DOHH2 (cell line): ENCODE data around the gene MAP4K3.

Experiments
- H3F3A ChIP-seq: fragments of 200-600 bp; sonication (generic), shearing (Covaris generic); 2 replicates; pipeline ENCODE4 v1.6.0; 2016; ENCODE audit warnings: antibody characterized with exemption, mild to moderate bottlenecking; ENCODE audit not compliant: control insufficient read depth, insufficient read depth
- H3K27ac ChIP-seq: fragments of 200-600 bp; sonication (generic); 2 replicates; pipeline ENCODE4 v1.5.1; 2014; ENCODE audit warnings: low read depth, mild to moderate bottlenecking, low read length, moderate library complexity
- H3K27me3 ChIP-seq: fragments of 200-600 bp; sonication (generic); 2 replicates; pipeline ENCODE4 v1.6.1; 2014; ENCODE audit warnings: mild to moderate bottlenecking, low read length, mixed read lengths; ENCODE audit not compliant: control insufficient read depth
- H3K36me3 ChIP-seq: fragments of 200-600 bp; sonication (generic); 2 replicates; pipeline ENCODE4 v1.6.1; 2014; ENCODE audit warnings: mild to moderate bottlenecking, low read length, moderate library complexity, mixed read lengths; ENCODE audit not compliant: control insufficient read depth
- H3K4me1 ChIP-seq: fragments of 200-600 bp; sonication (generic); 2 replicates; pipeline ENCODE4 v1.6.1; 2014; ENCODE audit warnings: mild to moderate bottlenecking, low read length, mixed read lengths; ENCODE audit not compliant: control insufficient read depth
- H3K4me2 ChIP-seq: fragments of 200-600 bp; sonication (generic); 2 replicates; pipeline ENCODE4 v1.6.0; 2014; ENCODE audit warnings: mild to moderate bottlenecking, low read length, moderate library complexity
- H3K4me3 ChIP-seq: fragments of 200-600 bp; sonication (generic); 2 replicates; pipeline ENCODE4 v1.5.1; 2014; ENCODE audit warnings: mild to moderate bottlenecking, low read length, mixed read lengths
- H3K79me2 ChIP-seq: fragments of 200-600 bp; sonication (generic); 2 replicates; pipeline ENCODE4 v1.6.1; 2014; ENCODE audit warnings: mild to moderate bottlenecking, low read length, mixed read lengths; ENCODE audit not compliant: control insufficient read depth
- H3K9me2 ChIP-seq: fragments of 200-600 bp; sonication (generic); replicated peaks from 2 replicates; pipeline ENCODE4 v1.6.1; 2014; ENCODE audit warnings: mild to moderate bottlenecking, low read length, mixed read lengths; ENCODE audit not compliant: control insufficient read depth
- H3K9me3 ChIP-seq: fragments of 200-600 bp; sonication (generic); 2 replicates; pipeline ENCODE4 v1.6.1; 2014; ENCODE audit warnings: antibody characterized with exemption, low read length, mixed read lengths; ENCODE audit not compliant: control insufficient read depth, insufficient read depth
- H4K20me1 ChIP-seq: fragments of 200-600 bp; sonication (generic); 2 replicates; pipeline ENCODE4 v1.6.0; 2014; ENCODE audit warnings: low read depth, mild to moderate bottlenecking, antibody characterized with exemption, low read length, moderate library complexity; ENCODE audit not compliant: control insufficient read depth, insufficient read depth
- EZH2phosphoT487 ChIP-seq: fragments of 200-600 bp; sonication (generic); IDR thresholded peaks from 2 replicates; pipeline ENCODE4 v1.6.1; 2017; ENCODE audit warnings: borderline replicate concordance, mild to moderate bottlenecking, antibody characterized with exemption, low read length, moderate library complexity, mixed read lengths
- TF ChIP-seq, protein P1 (sequence below): fragments of 200-600 bp; sonication (generic); IDR thresholded peaks from one replicate; pipeline ENCODE4 v1.5.1; 2014; ENCODE audit warnings: antibody characterized with exemption, mild to moderate bottlenecking, low read depth, low read length; ENCODE audit not compliant: poor library complexity, severe bottlenecking

The MAP4K3 gene

DNA sequence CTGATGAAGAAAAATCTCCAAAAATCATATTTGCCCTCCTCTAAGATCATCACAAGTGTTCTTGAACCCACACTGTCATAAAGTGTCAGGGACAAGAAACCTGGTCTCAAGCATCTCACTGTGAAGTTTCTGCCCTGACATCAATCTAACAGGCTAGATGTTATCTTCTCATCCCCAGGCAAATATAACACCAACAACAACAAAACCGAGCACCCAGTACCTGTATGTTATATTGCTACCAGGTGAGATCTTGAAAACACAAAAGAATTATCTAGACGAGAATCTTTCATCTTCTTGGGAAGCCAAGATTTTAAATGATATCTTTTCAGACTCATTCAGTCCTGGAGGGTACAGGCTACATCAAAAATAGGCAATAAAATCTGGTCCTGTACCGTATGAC, 8.8 kb upstream of the MAP4K3 start:
- Histone ChIP-seq H3F3A (no peaks in the 10 kb centered on the region), H3K36me3 (no peaks in the 10 kb centered on the region), H4K20me1 (no peaks in the 10 kb centered on the region), H3K4me2 (no peak overlapping the region), H3K27me3 (no peaks in the 10 kb centered on the region), H3K79me2 (no peaks in the 10 kb centered on the region), H3K9me3 (peaks cover 7% of the 10 kb centered on the region; the same call in 1 of the 2 replicates), H3K9me2 (no peaks in the 10 kb centered on the region), H3K4me3 (no peak overlapping the region), H3K4me1 (no peaks in the 10 kb centered on the region), H3K27ac (no peak overlapping the region)
- TF ChIP-seq EZH2phosphoT487, result no peak
- TF ChIP-seq, protein P1, sequence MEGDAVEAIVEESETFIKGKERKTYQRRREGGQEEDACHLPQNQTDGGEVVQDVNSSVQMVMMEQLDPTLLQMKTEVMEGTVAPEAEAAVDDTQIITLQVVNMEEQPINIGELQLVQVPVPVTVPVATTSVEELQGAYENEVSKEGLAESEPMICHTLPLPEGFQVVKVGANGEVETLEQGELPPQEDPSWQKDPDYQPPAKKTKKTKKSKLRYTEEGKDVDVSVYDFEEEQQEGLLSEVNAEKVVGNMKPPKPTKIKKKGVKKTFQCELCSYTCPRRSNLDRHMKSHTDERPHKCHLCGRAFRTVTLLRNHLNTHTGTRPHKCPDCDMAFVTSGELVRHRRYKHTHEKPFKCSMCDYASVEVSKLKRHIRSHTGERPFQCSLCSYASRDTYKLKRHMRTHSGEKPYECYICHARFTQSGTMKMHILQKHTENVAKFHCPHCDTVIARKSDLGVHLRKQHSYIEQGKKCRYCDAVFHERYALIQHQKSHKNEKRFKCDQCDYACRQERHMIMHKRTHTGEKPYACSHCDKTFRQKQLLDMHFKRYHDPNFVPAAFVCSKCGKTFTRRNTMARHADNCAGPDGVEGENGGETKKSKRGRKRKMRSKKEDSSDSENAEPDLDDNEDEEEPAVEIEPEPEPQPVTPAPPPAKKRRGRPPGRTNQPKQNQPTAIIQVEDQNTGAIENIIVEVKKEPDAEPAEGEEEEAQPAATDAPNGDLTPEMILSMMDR, result no peak

GRCh38 chr2:39443009-39443408, 5.9 kb upstream of the MAP4K3 start:
- no peaks in the 10 kb centered on the region for H3K36me3 ChIP-seq
- no peaks in the 10 kb centered on the region for H3K79me2 ChIP-seq
- H3K9me3 ChIP-seq, result peaks cover 7% of the 10 kb centered on the region; the same call in 1 of the 2 replicates
- peaks cover 14% of the 10 kb centered on the region for H3F3A ChIP-seq
- no peak overlapping the region for H3K4me2 ChIP-seq
- no peaks in the 10 kb centered on the region for H3K9me2 ChIP-seq
- H3K27me3 ChIP-seq, result peaks cover 1% of the 10 kb centered on the region; the same call in 1 of the 2 replicates
- no peaks in the 10 kb centered on the region for H4K20me1 ChIP-seq
- H3K4me3 ChIP-seq, result no peak overlapping the region
- TF ChIP-seq EZH2phosphoT487, result no peak
- TF ChIP-seq, protein P1, result no peak
- H3K4me1 ChIP-seq, result peaks cover 3% of the 10 kb centered on the region
- H3K27ac ChIP-seq, result no peak overlapping the region

GRCh38 chr2:39437522-39438296, 624 bp upstream of the MAP4K3 start:
- TF ChIP-seq EZH2phosphoT487, result no peak; the same call in 1 of the 2 replicates
- TF ChIP-seq, protein P1, result no peak
- Histone ChIP-seq H3K4me3 (peak overlapping the region; percentile 88), H3K27ac (peak overlapping the region; percentile 16; the same call in 1 of the 2 replicates), H3K79me2 (peaks cover 39% of the 10 kb centered on the region), H3K9me2 (no peaks in the 10 kb centered on the region), H3K9me3 (peaks cover 4% of the 10 kb centered on the region; the same call in 1 of the 2 replicates), H3F3A (peaks cover 17% of the 10 kb centered on the region), H3K27me3 (peaks cover 8% of the 10 kb centered on the region), H3K36me3 (peaks cover 3% of the 10 kb centered on the region; the same call in 1 of the 2 replicates), H4K20me1 (peaks cover 4% of the 10 kb centered on the region; the same call in 1 of the 2 replicates), H3K4me1 (peaks cover 32% of the 10 kb centered on the region), H3K4me2 (peak overlapping the region; percentile 83)
